HCT116 (cell line): ENCODE results near the gene TLE3. TPM values are rescaled to one million over a fixed set of nuclear protein-coding genes. Genes with fewer than 3 reads are reported as not detected.

Source experiments
- ATAC-seq: fragments of 200-7000 bp; cut with Tn5 transposase; 2 replicates; pipeline ENCODE4 v1.9.1; 2020; ENCODE audit warnings: mild to moderate bottlenecking, moderate library complexity
- BruUV-seq: library from RNA; stranded (reverse); fragments of 400-500 nt; replicated peaks from 2 replicates; lab custom pipeline; 2021; lab: Mats Ljungman, UMichigan
- CTCF ChIA-PET: fragments of 300-600 bp; sonication (Branson Sonifier 250); formaldehyde crosslinking; loops from one replicate; lab custom pipeline; 2021; ENCODE audit warnings: antibody characterized with exemption; lab: Charles Lee
- POLR2A ChIA-PET: fragments of 300-600, 350-600 bp; sonication (Branson Sonifier 250); formaldehyde crosslinking; loops from one replicate; lab custom pipeline; 2021; ENCODE audit warnings: antibody characterized with exemption; lab: Charles Lee
- RAD21 ChIA-PET, 2 experiments: fragments of 300-600 bp; sonication (Branson Sonifier 250); formaldehyde crosslinking; loops; one replicate each; lab custom pipeline; 2023; ENCODE audit warnings: low total read pairs in 2 of 2; ENCODE audit not compliant: uncharacterized antibody in 2 of 2, unreplicated experiment in 2 of 2, low non-redundant PET in 1 of 2; lab: Charles Lee
- DNase-seq: peaks from one replicate; pipeline ENCODE4 v3.0.0-alpha.2; 2010; ENCODE audit warnings: low read depth, low spot score
- H2AFZ ChIP-seq: fragments of 200-600 bp; shearing (Covaris generic), sonication (generic); 2 replicates; pipeline ENCODE4 v1.6.1; 2017; ENCODE audit warnings: low read depth, mixed run types, mixed read lengths, antibody characterized with exemption, low read length; ENCODE audit not compliant: poor library complexity, severe bottlenecking
- H3K27ac ChIP-seq: 2 replicates; pipeline ENCODE4 v1.5.1; 2012; ENCODE audit warnings: low read depth, low read length
- H3K27me3 ChIP-seq: fragments of 200-600 bp; sonication (generic); 2 replicates; pipeline ENCODE4 v1.6.1; 2016; ENCODE audit warnings: mixed run types, low read length, mixed read lengths; ENCODE audit not compliant: insufficient read depth
- H3K36me3 ChIP-seq, 2 experiments: fragments of 200-500 bp in 1 of 2; fragments of 200-600 bp in 1 of 2; sonication (Bioruptor generic) in 1 of 2; sonication (generic) in 1 of 2; 2 replicates each; pipeline versions ENCODE4 v1.5.1 to v1.6.1; 2014 to 2016; ENCODE audit warnings: low read length in 2 of 2, inconsistent platforms in 1 of 2, mixed read lengths in 1 of 2, mixed run types in 1 of 2; ENCODE audit not compliant: insufficient read depth in 2 of 2, control insufficient read depth in 1 of 2
- H3K4me1 ChIP-seq, 2 experiments: fragments of 200-600 bp in 1 of 2; sonication (generic) in 1 of 2; 2 replicates each; pipeline versions ENCODE4 v1.5.1 to v1.6.1; 2012 to 2017; ENCODE audit warnings: low read length in 2 of 2, inconsistent platforms in 1 of 2, mild to moderate bottlenecking in 1 of 2, mixed read lengths in 1 of 2, mixed run types in 1 of 2, moderate library complexity in 1 of 2; ENCODE audit not compliant: insufficient read depth in 2 of 2, control insufficient read depth in 1 of 2
- H3K4me2 ChIP-seq: fragments of 200-600 bp; sonication (generic); 2 replicates; pipeline ENCODE4 v1.6.1; 2017; ENCODE audit warnings: mixed run types, low read length, mixed read lengths
- H3K4me3 ChIP-seq, 2 experiments: fragments of 200-600 bp in 1 of 2; sonication (generic) in 1 of 2; replicated peaks in 1 of 2; 2 replicates each; pipeline ENCODE4 v1.5.1; 2011 to 2016; ENCODE audit warnings: low read length in 2 of 2, control low read depth in 1 of 2, low read depth in 1 of 2, mild to moderate bottlenecking in 1 of 2, mixed read lengths in 1 of 2, mixed run types in 1 of 2
- H3K79me2 ChIP-seq: fragments of 200-600 bp; sonication (generic); 2 replicates; pipeline ENCODE4 v1.6.1; 2017; ENCODE audit warnings: mild to moderate bottlenecking, mixed run types, low read length, moderate library complexity, mixed read lengths; ENCODE audit not compliant: insufficient read depth
- H3K9ac ChIP-seq: fragments of 200-600 bp; sonication (generic); 2 replicates; pipeline ENCODE4 v1.6.1; 2016; ENCODE audit warnings: low read length, mixed read lengths
- H3K9me2 ChIP-seq: fragments of 200-600 bp; sonication (generic), shearing (Covaris generic); 2 replicates; pipeline ENCODE4 v1.6.1; 2017; ENCODE audit warnings: mixed run types, mild to moderate bottlenecking, moderate library complexity; ENCODE audit not compliant: insufficient read depth
- H3K9me3 ChIP-seq, 2 experiments: fragments of 200-500 bp in 1 of 2; fragments of 200-600 bp in 1 of 2; sonication (Bioruptor generic) in 1 of 2; sonication (generic) in 1 of 2; 2 replicates each; pipeline ENCODE4 v1.6.1; 2014 to 2017; ENCODE audit warnings: low read length in 2 of 2, mixed read lengths in 2 of 2, inconsistent platforms in 1 of 2, low read depth in 1 of 2, mild to moderate bottlenecking in 1 of 2, mixed run types in 1 of 2, moderate library complexity in 1 of 2; ENCODE audit not compliant: control insufficient read depth in 1 of 2, insufficient read depth in 1 of 2
- H4K20me1 ChIP-seq: fragments of 200-600 bp; sonication (generic), shearing (Covaris generic); 2 replicates; pipeline ENCODE4 v1.6.1; 2017; ENCODE audit warnings: mixed run types, mild to moderate bottlenecking, moderate library complexity; ENCODE audit not compliant: insufficient read depth
- ATF3 ChIP-seq: IDR thresholded peaks from 2 replicates; pipeline ENCODE4 v1.6.1; 2012
- CBX3 ChIP-seq: IDR thresholded peaks from 2 replicates; pipeline ENCODE4 v1.6.1; 2012; ENCODE audit warnings: low read depth
- CEBPB ChIP-seq: IDR thresholded peaks from 2 replicates; pipeline ENCODE4 v1.6.1; 2012; ENCODE audit warnings: low read depth
- CTCF ChIP-seq, 3 experiments: fragments of 200-600 bp in 1 of 3; sonication (generic) in 1 of 3; IDR thresholded peaks in 2 of 3; conservative IDR thresholded peaks in 1 of 3; 2 replicates each; pipeline ENCODE4 v1.5.1; 2012 to 2017; ENCODE audit warnings: low read depth in 2 of 3, low read length in 2 of 3, antibody characterized with exemption in 1 of 3, borderline replicate concordance in 1 of 3, control low read depth in 1 of 3, mild to moderate bottlenecking in 1 of 3, mixed read lengths in 1 of 3, mixed run types in 1 of 3, moderate library complexity in 1 of 3; ENCODE audit not compliant: insufficient read depth in 1 of 3
- EGR1 ChIP-seq: IDR thresholded peaks from 2 replicates; pipeline ENCODE4 v1.6.1; 2012; ENCODE audit warnings: low read depth
- FOSL1 ChIP-seq: IDR thresholded peaks from 2 replicates; pipeline ENCODE4 v1.6.1; 2012; ENCODE audit warnings: low read depth
- MAX ChIP-seq: IDR thresholded peaks from 2 replicates; pipeline ENCODE4 v1.6.1; 2012
- POLR2A ChIP-seq: IDR thresholded peaks from 2 replicates; pipeline ENCODE4 v1.7.0; 2011; ENCODE audit warnings: borderline replicate concordance; ENCODE audit not compliant: insufficient read depth, insufficient read length; ENCODE audit errors: extremely low read depth
- POLR2AphosphoS5 ChIP-seq: IDR thresholded peaks from 2 replicates; pipeline ENCODE4 v1.6.1; 2011; ENCODE audit warnings: mild to moderate bottlenecking, low read depth, low read length, moderate library complexity
- SIN3A ChIP-seq: IDR thresholded peaks from 2 replicates; pipeline ENCODE4 v1.6.1; 2012; ENCODE audit warnings: low read depth
- SP1 ChIP-seq: IDR thresholded peaks from 2 replicates; pipeline ENCODE4 v1.6.1; 2012; ENCODE audit warnings: low read depth
- SRF ChIP-seq: IDR thresholded peaks from 2 replicates; pipeline ENCODE4 v1.6.1; 2012; ENCODE audit warnings: low read depth
- TCF7L2 ChIP-seq: IDR thresholded peaks from 2 replicates; pipeline ENCODE4 v1.7.0; 2011; ENCODE audit warnings: borderline replicate concordance, inconsistent platforms; ENCODE audit not compliant: insufficient read depth, insufficient read length; ENCODE audit errors: extremely low read depth
- YY1 ChIP-seq: IDR thresholded peaks from 2 replicates; pipeline ENCODE4 v1.6.1; 2011; ENCODE audit warnings: low read length, low read depth, moderate library complexity, mild to moderate bottlenecking; ENCODE audit not compliant: insufficient replicate concordance; ENCODE audit errors: extremely low read depth
- intact Hi-C: fragments of 100-400 bp; cut with micrococcal nuclease; formaldehyde crosslinking; loops from 2 replicates; pipeline ENCODE4 v1.10.0; 2022
- total RNA-seq: library from RNA; stranded (reverse); gene quantifications from one replicate; pipeline ENCODE4 v1.2.1, GENCODE V29; 2021; ENCODE audit not compliant: unreplicated experiment

The TLE3 gene
- total RNA-seq, 1 experiment from 2014 or later: 53.9 TPM

- Histone ChIP-seq H3K4me2 (no peak overlapping the region), H3K9me2 (no peaks in the 10 kb centered on the region), H3K27me3 (no peaks in the 10 kb centered on the region), H4K20me1 (no peaks in the 10 kb centered on the region), H3K9ac (no peak overlapping the region), H3K4me3 (no peak overlapping the region), H2AFZ (no peak overlapping the region), H3K79me2 (no peaks in the 10 kb centered on the region), H3K27ac (no peak overlapping the region), H3K9me3 (no peaks in the 10 kb centered on the region), H3K36me3 (peaks cover 30 to 44% of the 10 kb centered on the region in 2 experiments; a peak in 3 of 4 replicates), H3K4me1 (no peaks in the 10 kb centered on the region)
- POLR2A ChIA-PET: no interaction called here
- ATAC-seq (no peak), DNase-seq (no peak)
- CTCF ChIA-PET: no interaction called here
- BruUV-seq: no TSS peak
- intact Hi-C loops: no loop called here
- TF ChIP-seq TCF7L2 (no peak), POLR2A (no peak), FOSL1 (no peak), CEBPB (no peak)
- TF ChIP-seq, all 23 proteins: peak for 0
- RAD21 ChIA-PET: no interaction called here
Measured at GRCh38 chr15:70066447-70066846, 31.3 kb downstream of the TLE3 start.

GRCh38 chr15:70066004-70066403 lies 31.7 kb downstream of the TLE3 start:
- no peak for DNase-seq
- Histone ChIP-seq H3K9me3 (no peaks in the 10 kb centered on the region), H3K27me3 (no peaks in the 10 kb centered on the region), H2AFZ (no peak overlapping the region), H3K79me2 (no peaks in the 10 kb centered on the region), H4K20me1 (no peaks in the 10 kb centered on the region)
- intact Hi-C loops: no loop called here
- ATAC-seq: no peak
- CTCF ChIA-PET: no interaction called here
- BruUV-seq: no TSS peak
- RAD21 ChIA-PET: no interaction called here
- TF ChIP-seq ATF3 (no peak), POLR2AphosphoS5 (no peak), MAX (no peak), CBX3 (no peak), CTCF (IDR thresholded peaks at IDR 0.05 in 2 of 3, conservative IDR thresholded peaks at IDR 0.05 in 1 of 3; ENCODE audit: borderline replicate concordance in 1 of 3, insufficient read depth in 1 of 3, low read depth in 2 of 3, low read length in 2 of 3) (no peak), FOSL1 (no peak), YY1 (no peak), SIN3A (no peak), SP1 (no peak), SRF (no peak), CEBPB (no peak), EGR1 (no peak)
- TF ChIP-seq, all 23 proteins: peak for 0
- Histone ChIP-seq H3K9ac (no peak overlapping the region), H3K4me3 (no peak overlapping the region), H3K27ac (no peak overlapping the region), H3K4me1 (no peaks in the 10 kb centered on the region), H3K9me2 (no peaks in the 10 kb centered on the region), H3K4me2 (no peak overlapping the region), H3K36me3 (peaks cover 30 to 44% of the 10 kb centered on the region in 2 experiments; a peak in 3 of 4 replicates)
- POLR2A ChIA-PET: no interaction called here
